GM18511 (cell line): ENCODE measurements around the gene STON2.

Experiments
- ATAC-seq: cut with Tn5 transposase; IDR thresholded peaks from one replicate; pipeline ENCODE4 v1.9.1; 2021; ENCODE audit warnings: mild to moderate bottlenecking, moderate library complexity; ENCODE audit not compliant: unreplicated experiment

The STON2 gene

GRCh38 chr14:81336009-81336408, 64.1 kb downstream of the STON2 start:
- ATAC-seq: no peak

- no peak for ATAC-seq
Measured at GRCh38 chr14:81332725-81333124, 67.4 kb downstream of the STON2 start.

- ATAC-seq: no peak
Measured at GRCh38 chr14:81331229-81332021, 68.7 kb downstream of the STON2 start.

- no peak for ATAC-seq
Measured at GRCh38 chr14:81330619-81331122, 69.5 kb downstream of the STON2 start.

- ATAC-seq: no peak
Measured at GRCh38 chr14:81329640-81330381, 70.3 kb downstream of the STON2 start.

GRCh38 chr14:81326451-81326850, 73.7 kb downstream of the STON2 start:
- ATAC-seq: no peak

- ATAC-seq: no peak
Measured at GRCh38 chr14:81324011-81324410, 76.1 kb downstream of the STON2 start.

- ATAC-seq: no peak
Measured at GRCh38 chr14:81323093-81323492, 77.0 kb downstream of the STON2 start.

- no peak for ATAC-seq
Measured at GRCh38 chr14:81319946-81320345, 80.2 kb downstream of the STON2 start.

GRCh38 chr14:81319314-81319713, 80.8 kb downstream of the STON2 start:
- ATAC-seq: no peak

- no peak for ATAC-seq
Measured at GRCh38 chr14:81315341-81315740, 84.8 kb downstream of the STON2 start.

GRCh38 chr14:81314443-81315175, 85.5 kb downstream of the STON2 start:
- no peak for ATAC-seq

- ATAC-seq: no peak
Measured at GRCh38 chr14:81313775-81314429, 86.2 kb downstream of the STON2 start.

- no peak for ATAC-seq
Measured at GRCh38 chr14:81313200-81313599, 86.9 kb downstream of the STON2 start.

- no peak for ATAC-seq
Measured at GRCh38 chr14:81312289-81312876, 87.7 kb downstream of the STON2 start.

- ATAC-seq: no peak
Measured at GRCh38 chr14:81311778-81312177, 88.3 kb downstream of the STON2 start.

GRCh38 chr14:81311141-81311540, 89.0 kb downstream of the STON2 start:
- ATAC-seq: no peak

- no peak for ATAC-seq
Measured at GRCh38 chr14:81310606-81311005, 89.5 kb downstream of the STON2 start.

- no peak for ATAC-seq
Measured at GRCh38 chr14:81309511-81309910, 90.6 kb downstream of the STON2 start.

GRCh38 chr14:81305743-81306142, 94.4 kb downstream of the STON2 start:
- ATAC-seq: no peak
